Astrocyte (in vitro differentiated cells and primary cell): ENCODE measurements around the gene FAF2. TPM values are rescaled to one million over a fixed set of nuclear protein-coding genes. Genes with fewer than 3 reads are reported as not detected.
"Not testable (repeated sequence)": the region's sequence is repeated elsewhere in the genome, so short reads cannot be mapped to it uniquely, and the experiment has no call there.

Experiments
- DNase-seq: peaks from one replicate; pipeline ENCODE4 v3.0.0-alpha.2; 2010; ENCODE audit warnings: low read depth
- FAIRE-seq: peaks from 2 replicates; lab custom pipeline; 2011; peaks lifted over from hg19 to GRCh38; lab: Jason Lieb, UNC
- H2AFZ ChIP-seq: 2 replicates; pipeline ENCODE4 v1.6.0; 2012; ENCODE audit warnings: low read depth, low read length, inconsistent platforms
- H3K27ac ChIP-seq: 2 replicates; pipeline ENCODE4 v1.5.1; 2011; ENCODE audit warnings: low read depth, low read length, inconsistent platforms
- H3K27me3 ChIP-seq: 2 replicates; pipeline ENCODE4 v1.6.0; 2011; ENCODE audit warnings: low read length, inconsistent platforms; ENCODE audit not compliant: insufficient read depth
- H3K36me3 ChIP-seq: 2 replicates; pipeline ENCODE4 v1.5.1; 2011; ENCODE audit warnings: low read length, inconsistent platforms; ENCODE audit not compliant: insufficient read depth
- H3K4me1 ChIP-seq: 2 replicates; pipeline ENCODE4 v1.5.1; 2011; ENCODE audit warnings: low read length, inconsistent platforms; ENCODE audit not compliant: insufficient read depth
- H3K4me2 ChIP-seq: 2 replicates; pipeline ENCODE4 v1.6.0; 2012; ENCODE audit warnings: low read length, inconsistent platforms
- H3K4me3 ChIP-seq: 2 replicates; pipeline ENCODE4 v1.5.1; 2011; ENCODE audit warnings: low read depth, mild to moderate bottlenecking, low read length, inconsistent platforms; ENCODE audit not compliant: insufficient read depth
- H3K79me2 ChIP-seq: 2 replicates; pipeline ENCODE4 v1.6.0; 2012; ENCODE audit warnings: mild to moderate bottlenecking, low read length, inconsistent platforms; ENCODE audit not compliant: insufficient read depth
- H3K9ac ChIP-seq: 2 replicates; pipeline ENCODE4 v1.6.0; 2012; ENCODE audit warnings: mild to moderate bottlenecking, low read length, inconsistent platforms
- H3K9me3 ChIP-seq: 2 replicates; pipeline ENCODE4 v1.5.1; 2012; ENCODE audit warnings: low read depth, mild to moderate bottlenecking, low read length, inconsistent platforms; ENCODE audit not compliant: insufficient read depth
- H4K20me1 ChIP-seq: 2 replicates; pipeline ENCODE4 v1.6.0; 2012; ENCODE audit warnings: low read length, inconsistent platforms; ENCODE audit not compliant: insufficient read depth
- H3K27ac Mint-ChIP-seq: one replicate; pipeline ENCODE4 v1.8.0; 2021; ENCODE audit warnings: mild to moderate bottlenecking, mixed read lengths; ENCODE audit not compliant: unreplicated experiment
- H3K27me3 Mint-ChIP-seq: one replicate; pipeline ENCODE4 v1.8.0; 2021; ENCODE audit warnings: low read depth, mixed read lengths; ENCODE audit not compliant: unreplicated experiment
- H3K36me3 Mint-ChIP-seq: one replicate; pipeline ENCODE4 v1.8.0; 2021; ENCODE audit warnings: low read depth, mixed read lengths; ENCODE audit not compliant: unreplicated experiment
- H3K4me1 Mint-ChIP-seq: one replicate; pipeline ENCODE4 v1.8.0; 2021; ENCODE audit warnings: low read depth, mixed read lengths; ENCODE audit not compliant: unreplicated experiment
- H3K4me3 Mint-ChIP-seq: one replicate; pipeline ENCODE4 v1.8.0; 2021; ENCODE audit warnings: mild to moderate bottlenecking, moderate library complexity, mixed read lengths; ENCODE audit not compliant: unreplicated experiment
- H3K9me3 Mint-ChIP-seq: one replicate; pipeline ENCODE4 v1.8.0; 2021; ENCODE audit warnings: mild to moderate bottlenecking, mixed read lengths; ENCODE audit not compliant: unreplicated experiment
- CTCF ChIP-seq: IDR thresholded peaks from 2 replicates; pipeline ENCODE4 v1.5.1; 2011; ENCODE audit warnings: low read depth, mild to moderate bottlenecking, inconsistent platforms, low read length, moderate library complexity; ENCODE audit not compliant: insufficient read depth
- EZH2 ChIP-seq: IDR thresholded peaks from 2 replicates; pipeline ENCODE4 v1.6.1; 2012; ENCODE audit warnings: mild to moderate bottlenecking, low read length, inconsistent platforms; ENCODE audit not compliant: insufficient read depth
- total RNA-seq: library from RNA; stranded (reverse); gene quantifications from 2 replicates; pipeline ENCODE4 v1.2.1, GENCODE V29; 2021

FAF2 gene
- total RNA-seq, 1 donor from 2014 or later = 56.2 TPM

GRCh38 chr5:176440927-176441706, 7.1 kb upstream of the FAF2 start:
- H3K9ac ChIP-seq = no peak overlapping the region
- no peaks in the 10 kb centered on the region for H4K20me1 ChIP-seq
- no peak overlapping the region for H3K4me2 ChIP-seq
- FAIRE-seq (no peak), DNase-seq (peak; percentile 20)
- H3K27ac Mint-ChIP-seq = peak overlapping the region; percentile 20
- H3K36me3 ChIP-seq = no peaks in the 10 kb centered on the region
- H3K4me1 ChIP-seq = peaks cover 8% of the 10 kb centered on the region
- no peak overlapping the region for H3K4me3 ChIP-seq
- H3K27me3 Mint-ChIP-seq = peaks cover 9% of the 10 kb centered on the region
- no peaks in the 10 kb centered on the region for H3K9me3 Mint-ChIP-seq
- H3K4me3 Mint-ChIP-seq = no peak overlapping the region
- H3K9me3 ChIP-seq = no peaks in the 10 kb centered on the region
- H3K4me1 Mint-ChIP-seq = peaks cover 13% of the 10 kb centered on the region
- H3K27ac ChIP-seq = no peak overlapping the region
- H3K27me3 ChIP-seq = peaks cover 15% of the 10 kb centered on the region
- no peaks in the 10 kb centered on the region for H3K36me3 Mint-ChIP-seq
- H3K79me2 ChIP-seq = no peaks in the 10 kb centered on the region
- H2AFZ ChIP-seq = no peak overlapping the region
- TF ChIP-seq EZH2 = no peak
- TF ChIP-seq CTCF = no peak

GRCh38 chr5:176441921-176442323, 6.3 kb upstream of the FAF2 start:
- H3K9ac ChIP-seq = no peak overlapping the region
- no peak overlapping the region for H3K4me2 ChIP-seq
- H3K79me2 ChIP-seq = no peaks in the 10 kb centered on the region
- Mint-ChIP-seq H3K36me3 (no peaks in the 10 kb centered on the region), H3K4me1 (peaks cover 8% of the 10 kb centered on the region), H3K9me3 (no peaks in the 10 kb centered on the region), H3K27ac (no peak overlapping the region), H3K4me3 (no peak overlapping the region), H3K27me3 (peaks cover 9% of the 10 kb centered on the region)
- no peaks in the 10 kb centered on the region for H4K20me1 ChIP-seq
- H3K27me3 ChIP-seq = peaks cover 11% of the 10 kb centered on the region
- DNase-seq (no peak), FAIRE-seq (no peak)
- H2AFZ ChIP-seq = no peak overlapping the region
- H3K36me3 ChIP-seq = no peaks in the 10 kb centered on the region
- peaks cover 4% of the 10 kb centered on the region for H3K4me1 ChIP-seq
- no peak overlapping the region for H3K27ac ChIP-seq
- TF ChIP-seq CTCF (no peak), EZH2 (no peak)
- H3K9me3 ChIP-seq = no peaks in the 10 kb centered on the region
- H3K4me3 ChIP-seq = no peak overlapping the region

GRCh38 chr5:176442911-176443310, 5.3 kb upstream of the FAF2 start:
- not testable (repeated sequence) for H3K4me2 ChIP-seq, H2AFZ ChIP-seq, H3K4me3 ChIP-seq, H3K27me3 Mint-ChIP-seq, H3K27ac Mint-ChIP-seq, H3K9ac ChIP-seq, FAIRE-seq, H3K36me3 ChIP-seq, H4K20me1 ChIP-seq, H3K79me2 ChIP-seq, H3K4me1 ChIP-seq, H3K27me3 ChIP-seq, H3K27ac ChIP-seq, H3K4me1 Mint-ChIP-seq, H3K9me3 ChIP-seq, DNase-seq, H3K9me3 Mint-ChIP-seq, H3K36me3 Mint-ChIP-seq
- peak overlapping the region; percentile 57 for H3K4me3 Mint-ChIP-seq
